Measurements from ENCODE around the gene ITIH3.

Gene ITIH3

GRCh38 chr3:52822363-52822762 is 27.8 kb downstream of the ITIH3 start:
- Histone ChIP-seq H3K9me3 (ENCODE audit: control insufficient read depth, insufficient read depth, low read length) (no peaks in the 10 kb centered on the region), H3K27me3 (ENCODE audit: control insufficient read depth, low read length) (no peaks in the 10 kb centered on the region), H3K4me1 (ENCODE audit: control insufficient read depth, low read length) (no peaks in the 10 kb centered on the region), H3K4me3 (ENCODE audit: low read length) (no peak overlapping the region), H3K79me2 (ENCODE audit: control insufficient read depth, low read length) (no peaks in the 10 kb centered on the region), H3K27ac (ENCODE audit: low read depth, low read length) (no peak overlapping the region), H3K9me2 (replicated peaks; ENCODE audit: control insufficient read depth, low read length) (no peaks in the 10 kb centered on the region), H4K20me1 (ENCODE audit: control insufficient read depth, insufficient read depth, low read depth, low read length) (no peaks in the 10 kb centered on the region; the same call in 1 of the 2 replicates), H3K4me2 (ENCODE audit: low read length) (no peak overlapping the region), H3K36me3 (ENCODE audit: control insufficient read depth, low read length) (no peaks in the 10 kb centered on the region), H3F3A (ENCODE audit: control insufficient read depth, insufficient read depth) (no peaks in the 10 kb centered on the region)
- TF ChIP-seq EZH2phosphoT487 (IDR thresholded peaks at IDR 0.05; ENCODE audit: borderline replicate concordance, low read length): no peak
- no peak for TF ChIP-seq CTCF (IDR thresholded peaks at IDR 0.05; ENCODE audit: low read depth, low read length, poor library complexity, severe bottlenecking)

GRCh38 chr3:52824037-52824436 is 29.4 kb downstream of the ITIH3 start:
- Histone ChIP-seq H3K9me2 (replicated peaks; ENCODE audit: control insufficient read depth, low read length) (no peaks in the 10 kb centered on the region), H3K36me3 (ENCODE audit: control insufficient read depth, low read length) (no peaks in the 10 kb centered on the region), H3K4me3 (ENCODE audit: low read length) (no peak overlapping the region), H3K79me2 (ENCODE audit: control insufficient read depth, low read length) (no peaks in the 10 kb centered on the region), H3K4me1 (ENCODE audit: control insufficient read depth, low read length) (no peaks in the 10 kb centered on the region), H3K27ac (ENCODE audit: low read depth, low read length) (no peak overlapping the region), H3F3A (ENCODE audit: control insufficient read depth, insufficient read depth) (no peaks in the 10 kb centered on the region), H4K20me1 (ENCODE audit: control insufficient read depth, insufficient read depth, low read depth, low read length) (no peaks in the 10 kb centered on the region; the same call in 1 of the 2 replicates), H3K27me3 (ENCODE audit: control insufficient read depth, low read length) (no peaks in the 10 kb centered on the region), H3K4me2 (ENCODE audit: low read length) (no peak overlapping the region), H3K9me3 (ENCODE audit: control insufficient read depth, insufficient read depth, low read length) (no peaks in the 10 kb centered on the region)
- TF ChIP-seq EZH2phosphoT487 (IDR thresholded peaks at IDR 0.05; ENCODE audit: borderline replicate concordance, low read length): no peak

GRCh38 chr3:52827441-52827840 is 32.8 kb downstream of the ITIH3 start:
- Histone ChIP-seq H3K9me2 (replicated peaks; ENCODE audit: control insufficient read depth, low read length) (no peaks in the 10 kb centered on the region), H3K79me2 (ENCODE audit: control insufficient read depth, low read length) (no peaks in the 10 kb centered on the region), H3F3A (ENCODE audit: control insufficient read depth, insufficient read depth) (no peaks in the 10 kb centered on the region), H3K4me1 (ENCODE audit: control insufficient read depth, low read length) (no peaks in the 10 kb centered on the region), H3K4me2 (ENCODE audit: low read length) (no peak overlapping the region), H3K27me3 (ENCODE audit: control insufficient read depth, low read length) (no peaks in the 10 kb centered on the region), H3K4me3 (ENCODE audit: low read length) (no peak overlapping the region), H3K9me3 (ENCODE audit: control insufficient read depth, insufficient read depth, low read length) (no peaks in the 10 kb centered on the region), H3K27ac (ENCODE audit: low read depth, low read length) (no peak overlapping the region), H3K36me3 (ENCODE audit: control insufficient read depth, low read length) (no peaks in the 10 kb centered on the region), H4K20me1 (ENCODE audit: control insufficient read depth, insufficient read depth, low read depth, low read length) (no peaks in the 10 kb centered on the region)
- TF ChIP-seq CTCF (IDR thresholded peaks at IDR 0.05; ENCODE audit: low read depth, low read length, poor library complexity, severe bottlenecking) (no peak), EZH2phosphoT487 (IDR thresholded peaks at IDR 0.05; ENCODE audit: borderline replicate concordance, low read length) (no peak)

- Histone ChIP-seq H3K27me3 (ENCODE audit: control insufficient read depth, low read length) (no peaks in the 10 kb centered on the region), H3K79me2 (ENCODE audit: control insufficient read depth, low read length) (no peaks in the 10 kb centered on the region), H3K4me1 (ENCODE audit: control insufficient read depth, low read length) (no peaks in the 10 kb centered on the region), H3K9me2 (replicated peaks; ENCODE audit: control insufficient read depth, low read length) (no peaks in the 10 kb centered on the region), H3K4me3 (ENCODE audit: low read length) (no peak overlapping the region), H4K20me1 (ENCODE audit: control insufficient read depth, insufficient read depth, low read depth, low read length) (no peaks in the 10 kb centered on the region), H3K27ac (ENCODE audit: low read depth, low read length) (no peak overlapping the region), H3K36me3 (ENCODE audit: control insufficient read depth, low read length) (no peaks in the 10 kb centered on the region), H3F3A (ENCODE audit: control insufficient read depth, insufficient read depth) (no peaks in the 10 kb centered on the region), H3K4me2 (ENCODE audit: low read length) (no peak overlapping the region), H3K9me3 (ENCODE audit: control insufficient read depth, insufficient read depth, low read length) (no peaks in the 10 kb centered on the region)
- TF ChIP-seq EZH2phosphoT487 (IDR thresholded peaks at IDR 0.05; ENCODE audit: borderline replicate concordance, low read length): no peak
- TF ChIP-seq CTCF (IDR thresholded peaks at IDR 0.05; ENCODE audit: low read depth, low read length, poor library complexity, severe bottlenecking): no peak
Observed at GRCh38 chr3:52827866-52828376, 33.3 kb downstream of the ITIH3 start.

All from DOHH2 (cell line).